Ectodermal cell (in vitro differentiated cells): Measurements from ENCODE around the gene PRKAR1B.

Experiments
- H3K27ac ChIP-seq: 2 replicates; pipeline ENCODE4 v1.7.0; 2013; ENCODE audit warnings: mild to moderate bottlenecking, low read depth, low read length; ENCODE audit not compliant: insufficient read depth, poor library complexity, severe bottlenecking
- H3K27me3 ChIP-seq: 2 replicates; pipeline ENCODE4 v1.7.0; 2013; ENCODE audit warnings: mild to moderate bottlenecking, low read length; ENCODE audit not compliant: insufficient read depth, control insufficient read depth, poor library complexity, severe bottlenecking
- H3K36me3 ChIP-seq: one replicate; pipeline ENCODE4 v1.7.0; 2013; ENCODE audit warnings: low read length; ENCODE audit not compliant: control insufficient read depth, insufficient read depth
- H3K4me1 ChIP-seq: one replicate; pipeline ENCODE4 v1.7.0; 2013; ENCODE audit warnings: low read length; ENCODE audit not compliant: control insufficient read depth, insufficient read depth
- H3K4me3 ChIP-seq: 2 replicates; pipeline ENCODE4 v1.7.0; 2013; ENCODE audit warnings: low read depth, low read length, control low read depth; ENCODE audit not compliant: insufficient read depth
- H3K9me3 ChIP-seq: 2 replicates; pipeline ENCODE4 v1.7.0; 2013; ENCODE audit warnings: mild to moderate bottlenecking, low read length, moderate library complexity; ENCODE audit not compliant: control insufficient read depth
- WGBS, 2 experiments: methylation state at CpG; one replicate each; pipeline ENCODE4 v1.1.7; 2013; ENCODE audit warnings: missing lambda C conversion rate in 2 of 2; 5-methylcytosine and 5-hydroxymethylcytosine counted together

The PRKAR1B gene

GRCh38 chr7:732094-732541 lies 5.0 kb upstream of the PRKAR1B start:
- H3K4me1 ChIP-seq: peaks cover 10% of the 10 kb centered on the region
- peaks cover 24% of the 10 kb centered on the region for H3K36me3 ChIP-seq
- no peak overlapping the region for H3K27ac ChIP-seq
- H3K27me3 ChIP-seq: no peaks in the 10 kb centered on the region
- peaks cover 3% of the 10 kb centered on the region for H3K9me3 ChIP-seq
- 88 to 91% methylated on average over 17 of the region's 17 CpGs for WGBS, 2 experiments
- no peak overlapping the region for H3K4me3 ChIP-seq

GRCh38 chr7:731440-732085 lies 4.5 kb upstream of the PRKAR1B start:
- Histone ChIP-seq H3K36me3 (peaks cover 24% of the 10 kb centered on the region), H3K9me3 (peaks cover 3% of the 10 kb centered on the region), H3K4me1 (peaks cover 10% of the 10 kb centered on the region), H3K27me3 (no peaks in the 10 kb centered on the region), H3K4me3 (no peak overlapping the region), H3K27ac (no peak overlapping the region)
- WGBS, 2 experiments: 92 to 95% methylated on average over 17 of the region's 17 CpGs

GRCh38 chr7:730501-731439 lies 3.7 kb upstream of the PRKAR1B start:
- Histone ChIP-seq H3K27me3 (no peaks in the 10 kb centered on the region), H3K36me3 (peaks cover 24% of the 10 kb centered on the region), H3K27ac (no peak overlapping the region), H3K4me1 (peaks cover 10% of the 10 kb centered on the region), H3K4me3 (no peak overlapping the region), H3K9me3 (peaks cover 3% of the 10 kb centered on the region)
- 95% methylated on average over 23 of the region's 23 CpGs for WGBS, 2 experiments

GRCh38 chr7:729140-730000 lies 2.3 kb upstream of the PRKAR1B start:
- H3K27ac ChIP-seq: no peak overlapping the region
- H3K9me3 ChIP-seq: peaks cover 3% of the 10 kb centered on the region
- no peaks in the 10 kb centered on the region for H3K27me3 ChIP-seq
- no peak overlapping the region for H3K4me3 ChIP-seq
- peaks cover 10% of the 10 kb centered on the region for H3K4me1 ChIP-seq
- H3K36me3 ChIP-seq: peaks cover 20% of the 10 kb centered on the region
- WGBS, 2 experiments: 95 to 96% methylated on average over 29 of the region's 29 CpGs

- Histone ChIP-seq H3K27me3 (no peaks in the 10 kb centered on the region), H3K4me3 (no peak overlapping the region), H3K9me3 (no peaks in the 10 kb centered on the region), H3K4me1 (peaks cover 10% of the 10 kb centered on the region), H3K27ac (no peak overlapping the region), H3K36me3 (peaks cover 14% of the 10 kb centered on the region)
- 89 to 93% methylated on average over 9 of the region's 9 CpGs for WGBS, 2 experiments
Observed at GRCh38 chr7:728602-729001, 1.5 kb upstream of the PRKAR1B start.

- H3K36me3 ChIP-seq: peaks cover 11% of the 10 kb centered on the region
- peak overlapping the region; percentile 72 for H3K4me3 ChIP-seq
- H3K27ac ChIP-seq: no peak overlapping the region
- peaks cover 10% of the 10 kb centered on the region for H3K4me1 ChIP-seq
- no peaks in the 10 kb centered on the region for H3K9me3 ChIP-seq
- H3K27me3 ChIP-seq: no peaks in the 10 kb centered on the region
- 21 to 23% methylated on average over 21 of the region's 21 CpGs for WGBS, 2 experiments
Observed at GRCh38 chr7:727806-728460, 852 bp upstream of the PRKAR1B start.

- H3K9me3 ChIP-seq: no peaks in the 10 kb centered on the region
- H3K27me3 ChIP-seq: no peaks in the 10 kb centered on the region
- H3K4me1 ChIP-seq: peaks cover 10% of the 10 kb centered on the region
- H3K27ac ChIP-seq: no peak overlapping the region
- H3K36me3 ChIP-seq: peaks cover 11% of the 10 kb centered on the region
- WGBS, 2 experiments: 0% methylated on average over 39 of the region's 39 CpGs
- peak overlapping the region; percentile 72 for H3K4me3 ChIP-seq
Observed at GRCh38 chr7:726854-727103, 302 bp downstream of the PRKAR1B start.

- WGBS, 2 experiments: 10 to 11% methylated on average over 56 of the region's 56 CpGs
Observed at GRCh38 chr7:726084-726853, 812 bp downstream of the PRKAR1B start, which contains the start of gene DNAAF5. DNAAF5 (plus strand) TSS chr7:726699; CDS start chr7:726721, 22 bp downstream.

More at GRCh38 chr7:726084-726853, 812 bp downstream of the PRKAR1B start, which contains the start of gene DNAAF5:
- no peak within 1 kb of the TSS for H3K27ac ChIP-seq
- peak within 1 kb of the TSS; percentile 72 for H3K4me3 ChIP-seq
- H3K27me3 ChIP-seq: no peaks in the 10 kb centered on the region
- H3K9me3 ChIP-seq: no peaks in the 10 kb centered on the region
- H3K4me1 ChIP-seq: peaks cover 10% of the 10 kb centered on the region
- peaks cover 11% of the 10 kb centered on the region for H3K36me3 ChIP-seq
